Epidermal melanocyte (primary cell): Measurements from ENCODE around the gene ALG1L2.
"Not testable (repeated sequence)": the region's sequence is repeated elsewhere in the genome, so short reads cannot be mapped to it uniquely, and the experiment has no call there.

Experiments
- DNase-seq: peaks from one replicate; pipeline ENCODE4 v3.0.0; 2011; ENCODE audit warnings: low spot score; ENCODE audit not compliant: insufficient read length

The ALG1L2 gene

GRCh38 chr3:130081351-130081881 lies at the start of gene ALG1L2:
Gene ALG1L2 (plus strand): TSS chr3:130081831. CDS start chr3:130082017, 186 bp downstream.
- DNase-seq = no peak

DNA sequence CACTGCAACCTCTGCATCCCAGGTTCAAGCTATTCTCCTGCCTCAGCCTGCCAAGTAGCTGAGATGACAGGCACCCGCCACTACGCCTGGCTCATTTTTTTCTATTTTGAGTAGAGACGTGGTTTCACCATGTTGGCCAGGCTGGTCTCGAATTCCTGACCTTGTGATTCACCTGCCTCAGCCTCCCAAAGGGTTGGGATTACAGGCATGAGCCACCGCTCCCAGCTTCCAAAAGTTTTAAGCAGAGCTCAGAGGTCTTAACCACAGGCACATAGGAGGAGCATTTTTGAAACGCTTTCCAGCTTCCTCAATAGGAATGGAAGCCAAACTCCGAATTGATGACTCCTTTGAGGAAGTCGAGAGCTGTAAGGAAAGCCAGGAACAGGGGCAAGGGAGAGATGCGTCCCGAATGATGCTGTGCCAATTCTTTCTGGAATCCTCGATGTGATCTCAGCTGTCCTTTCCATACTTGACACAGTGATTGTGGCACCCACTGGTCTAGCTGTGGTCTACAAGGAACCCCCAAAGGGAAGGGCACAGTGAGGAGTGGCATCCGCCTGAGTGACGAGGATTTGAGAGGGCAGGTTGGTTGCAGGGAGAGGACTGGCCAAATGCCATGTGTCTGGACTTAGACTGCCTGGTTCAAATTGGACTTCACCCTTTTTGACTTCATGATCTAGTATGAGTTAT lies 44.4 kb upstream of the ALG1L2 start:
- not testable (repeated sequence) for DNase-seq

DNA sequence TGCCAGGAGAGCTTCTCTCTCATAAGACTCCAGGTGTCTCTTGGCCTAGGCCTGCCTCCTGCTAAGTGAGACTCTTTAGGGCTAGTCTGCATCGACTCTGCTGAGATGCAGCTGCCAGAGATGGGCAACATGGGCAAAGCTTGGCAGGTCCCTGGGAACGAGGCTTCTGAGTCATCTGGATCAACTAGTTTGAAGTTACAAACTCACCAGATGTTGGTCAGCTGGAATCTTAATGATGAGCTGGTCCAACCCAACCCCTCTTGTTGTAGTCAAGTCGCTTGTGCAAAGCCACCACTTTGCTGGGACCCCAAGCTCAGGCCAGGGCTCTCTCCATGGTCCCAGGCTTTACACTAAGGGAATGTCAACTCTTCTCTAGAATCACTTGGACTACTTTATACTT lies 38.9 kb upstream of the ALG1L2 start:
- DNase-seq = peak; percentile 15

DNA sequence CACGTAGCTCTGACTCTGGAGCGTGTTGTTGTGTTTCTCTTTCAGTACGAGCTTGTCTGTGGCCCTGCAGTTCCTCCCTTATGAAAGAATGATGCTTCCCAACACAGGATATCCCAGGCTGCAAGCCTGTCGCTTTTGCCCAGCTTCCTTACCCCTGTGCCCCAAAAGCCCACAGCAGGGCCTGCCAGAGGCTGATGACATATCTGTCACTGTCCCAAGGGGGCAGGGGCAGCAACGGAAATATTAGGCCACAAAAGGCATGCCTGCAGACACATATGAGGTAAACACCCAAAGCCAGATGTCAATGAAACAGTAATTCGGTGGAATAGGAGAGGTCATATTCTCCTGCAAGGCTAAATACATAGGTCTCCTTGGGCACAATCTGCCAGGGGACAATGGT lies 38.0 kb upstream of the ALG1L2 start:
- DNase-seq = not testable (repeated sequence)

- DNase-seq = no peak
These were observed 37.3 kb upstream of the ALG1L2 start for GRCh38 chr3:130044370-130044769.

- DNase-seq = no peak
These were observed 32.9 kb upstream of the ALG1L2 start for GRCh38 chr3:130048726-130049125.

- not testable (repeated sequence) for DNase-seq
These were observed 29.3 kb upstream of the ALG1L2 start for GRCh38 chr3:130052366-130052765.

DNA sequence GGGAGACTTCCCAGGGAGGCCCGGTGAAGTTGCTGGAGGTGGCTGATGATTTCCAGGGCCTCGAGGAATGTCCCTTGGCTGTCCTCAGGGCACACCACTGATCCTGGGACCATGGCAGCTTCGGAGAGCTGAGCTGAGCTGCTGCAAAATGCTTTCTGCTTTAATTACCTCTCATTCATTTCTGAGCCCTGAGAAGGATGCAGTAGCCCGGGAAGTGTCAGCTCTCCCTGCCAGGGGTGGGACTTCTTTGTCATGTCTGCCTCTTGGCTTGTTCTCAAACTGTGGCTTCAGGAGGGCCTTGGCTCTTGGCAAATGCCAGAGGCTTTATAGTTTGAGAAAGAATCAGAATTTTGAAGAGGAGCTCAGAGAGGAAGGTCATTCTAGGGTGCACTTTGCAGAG lies 28.7 kb upstream of the ALG1L2 start:
- DNase-seq = not testable (repeated sequence)

- DNase-seq = not testable (repeated sequence)
These were observed 23.9 kb upstream of the ALG1L2 start for GRCh38 chr3:130057536-130058266.

DNA sequence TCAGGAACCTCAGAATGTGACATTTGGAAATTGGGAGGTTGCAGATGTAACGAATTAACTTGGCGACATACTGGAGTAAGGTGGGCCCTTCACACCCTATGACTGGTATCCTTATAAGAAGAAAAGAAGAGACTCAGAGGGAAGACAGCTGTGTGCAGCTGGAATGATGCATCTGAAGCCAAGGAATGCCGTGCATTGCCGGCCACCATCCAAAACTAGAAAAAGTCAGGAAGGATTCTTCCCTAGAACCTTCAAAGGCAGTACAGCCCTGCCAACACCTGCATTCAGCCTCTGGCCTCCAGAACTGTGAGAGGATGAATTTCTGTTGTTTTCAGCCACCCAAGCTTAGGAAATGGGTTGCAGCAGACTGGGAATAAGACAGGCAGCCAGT lies 23.4 kb upstream of the ALG1L2 start:
- DNase-seq = not testable (repeated sequence)

DNA sequence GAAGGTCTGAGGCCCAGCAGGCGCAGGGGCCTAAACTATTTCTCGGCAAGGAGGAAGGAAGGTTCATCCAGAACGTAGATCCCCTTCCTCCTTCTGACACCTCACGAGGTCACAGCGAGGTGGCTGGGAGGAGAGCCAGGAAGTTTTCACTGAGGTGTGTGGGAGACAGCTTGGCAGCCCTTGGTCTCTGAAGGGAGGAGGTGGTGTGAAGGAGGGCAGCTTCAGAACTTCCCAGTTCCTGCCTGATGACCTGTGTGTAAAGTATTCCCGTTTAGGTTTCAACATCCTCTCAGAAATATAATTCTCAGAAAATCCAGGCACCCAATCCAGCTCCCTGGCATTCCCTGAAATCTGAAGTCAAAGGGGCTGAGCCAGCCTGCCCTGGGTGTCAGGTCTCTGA lies 22.9 kb upstream of the ALG1L2 start:
- not testable (repeated sequence) for DNase-seq

DNA sequence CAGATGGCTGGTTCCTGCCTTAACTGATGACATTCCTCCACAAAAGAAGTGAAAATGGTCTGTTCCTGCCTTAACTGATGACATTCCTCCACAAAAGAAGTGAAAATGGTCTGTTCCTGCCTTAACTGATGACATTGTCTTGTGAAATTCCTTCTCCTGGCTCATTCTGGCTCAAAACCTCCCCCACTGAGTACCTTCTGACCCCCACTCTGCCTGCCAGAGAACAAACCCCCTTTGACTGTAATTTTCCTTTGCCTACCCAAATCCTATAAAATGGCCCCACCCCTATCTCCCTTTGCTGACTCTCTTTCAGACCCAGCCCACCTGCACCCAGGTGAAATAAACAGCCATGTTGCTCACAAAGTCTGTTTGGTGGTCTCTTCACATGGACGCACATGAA lies 22.5 kb upstream of the ALG1L2 start:
- DNase-seq = not testable (repeated sequence)

DNA sequence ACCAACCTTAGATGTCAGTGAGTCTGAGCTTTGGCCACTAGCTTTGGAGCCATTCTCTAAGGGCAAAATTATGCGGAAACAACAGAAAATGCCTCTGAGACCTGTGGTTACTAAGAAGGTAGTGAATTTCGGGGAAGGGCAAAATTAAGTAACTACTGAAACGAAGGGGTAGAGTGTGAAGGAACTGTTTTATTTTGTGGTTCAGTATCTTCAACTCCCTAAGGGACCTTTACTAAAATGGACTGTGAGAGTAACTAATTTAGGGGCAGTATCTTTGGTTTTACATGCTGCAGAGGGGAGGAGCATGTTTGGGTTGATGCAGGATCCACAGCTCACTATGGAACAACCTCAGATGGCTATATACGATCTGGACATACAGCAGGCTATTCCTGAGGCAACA lies 8.0 kb upstream of the ALG1L2 start:
- DNase-seq = no peak

DNA sequence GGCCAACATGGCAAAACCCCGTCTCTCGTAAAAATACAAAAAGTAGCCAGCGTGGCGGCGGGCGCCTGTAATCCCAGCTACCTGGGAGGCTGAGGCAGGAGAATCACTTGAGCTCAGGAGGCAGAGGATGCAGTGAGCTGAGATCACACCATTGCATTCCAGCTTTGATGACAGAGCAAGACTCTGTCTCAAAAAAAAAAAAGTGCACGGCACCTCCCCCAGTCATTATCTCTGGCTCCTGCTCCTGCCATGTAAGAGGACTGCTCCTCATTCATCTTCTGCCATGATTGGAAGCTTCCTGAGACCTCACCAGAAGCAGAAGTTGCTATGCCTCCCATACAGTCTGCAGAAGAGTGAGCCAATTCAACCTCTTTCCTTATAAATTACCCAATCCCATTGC lies 4.0 kb upstream of the ALG1L2 start:
- DNase-seq = no peak

GRCh38 chr3:130083363-130084090 lies 1.9 kb downstream of the ALG1L2 start:
- DNase-seq = not testable (repeated sequence)

DNA sequence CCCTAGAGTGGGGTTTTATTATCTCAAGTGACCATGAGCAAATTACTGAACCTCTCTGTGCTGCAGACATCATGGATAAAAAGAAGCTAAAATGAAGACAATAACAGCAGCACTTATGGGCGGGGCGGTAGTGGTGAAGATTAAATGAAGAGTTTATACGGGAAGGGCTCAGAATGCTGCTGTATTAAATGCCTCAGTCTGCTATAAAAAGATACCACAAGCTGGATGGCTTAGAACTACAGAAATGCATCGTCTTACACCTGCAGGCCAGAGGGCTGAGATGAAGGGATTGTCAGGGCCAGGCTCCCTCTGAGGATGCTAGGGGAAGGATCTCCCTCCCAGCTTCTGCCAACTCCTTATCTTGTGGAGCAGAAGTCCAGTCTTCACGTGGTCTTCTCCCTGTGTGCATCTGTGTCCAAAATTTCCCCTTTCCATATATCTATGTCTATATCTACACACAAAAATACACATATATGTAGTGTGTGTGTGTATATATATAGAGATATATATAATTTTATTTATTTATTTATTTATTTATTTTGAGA lies 2.9 kb downstream of the ALG1L2 start:
- DNase-seq = no peak

- no peak for DNase-seq
These were observed 4.2 kb downstream of the ALG1L2 start for GRCh38 chr3:130085881-130086280.

- not testable (repeated sequence) for DNase-seq
These were observed 5.0 kb downstream of the ALG1L2 start for GRCh38 chr3:130086628-130087027.

GRCh38 chr3:130088061-130088460 lies 6.4 kb downstream of the ALG1L2 start:
- no peak for DNase-seq

DNA sequence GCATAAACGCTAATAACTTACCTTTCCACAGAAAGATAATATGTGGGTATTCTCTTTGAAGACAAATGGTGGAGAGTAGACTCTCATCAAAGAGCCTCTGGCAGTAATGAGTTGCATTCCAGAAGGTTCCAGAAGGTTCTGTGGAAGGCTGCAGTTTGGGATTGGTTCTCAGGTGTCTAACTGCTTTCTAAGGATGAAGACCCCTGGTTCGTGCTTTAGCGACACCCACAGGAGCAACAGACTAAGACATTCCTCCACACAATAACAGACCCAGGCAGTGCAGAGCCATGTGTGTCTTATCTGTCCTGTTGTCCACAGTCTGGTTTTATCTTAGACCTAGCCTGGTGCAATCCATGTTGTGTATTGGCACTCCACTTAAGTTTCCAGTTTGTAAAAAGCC lies 9.1 kb downstream of the ALG1L2 start:
- not testable (repeated sequence) for DNase-seq

DNA sequence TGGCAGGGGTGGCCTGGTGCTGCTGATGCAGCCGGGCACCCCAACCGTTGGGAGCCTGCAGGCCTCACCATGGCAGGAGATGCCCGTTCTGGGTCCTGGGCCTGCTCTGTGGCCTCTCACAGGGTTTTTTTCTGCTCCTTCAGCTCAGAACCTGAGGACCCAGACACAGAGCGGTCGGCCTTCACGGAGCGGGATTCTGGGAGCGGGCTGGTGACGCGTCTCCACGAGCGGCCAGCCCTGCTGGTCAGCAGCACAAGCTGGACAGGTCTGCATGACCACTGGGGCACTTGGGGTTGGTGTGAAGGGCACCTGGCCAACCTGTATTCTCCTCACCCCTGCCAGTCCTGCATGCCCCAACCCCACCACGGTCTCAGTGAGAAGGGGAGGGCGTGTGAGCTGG lies 10.3 kb downstream of the ALG1L2 start:
- DNase-seq = no peak
